Stimulated activated CD4-positive, alpha-beta T cell treated with anti-CD3 and anti-CD28 coated beads, Interleukin-12 subunit alpha, Interleukin-12 subunit beta, amount 100 ng/mL, for 48 hours (primary cell): ENCODE results near the gene SHPK.
A peak's percentile ranks its signal among the peaks of the same experiment; 100 is the strongest.

Experiments used
- DNase-seq, 3 donors: peaks; one replicate each; pipeline ENCODE4 v3.0.0-alpha.2; 2020; ENCODE audit warnings: low read depth in 2 of 3, low spot score in 1 of 3

Gene SHPK

DNA sequence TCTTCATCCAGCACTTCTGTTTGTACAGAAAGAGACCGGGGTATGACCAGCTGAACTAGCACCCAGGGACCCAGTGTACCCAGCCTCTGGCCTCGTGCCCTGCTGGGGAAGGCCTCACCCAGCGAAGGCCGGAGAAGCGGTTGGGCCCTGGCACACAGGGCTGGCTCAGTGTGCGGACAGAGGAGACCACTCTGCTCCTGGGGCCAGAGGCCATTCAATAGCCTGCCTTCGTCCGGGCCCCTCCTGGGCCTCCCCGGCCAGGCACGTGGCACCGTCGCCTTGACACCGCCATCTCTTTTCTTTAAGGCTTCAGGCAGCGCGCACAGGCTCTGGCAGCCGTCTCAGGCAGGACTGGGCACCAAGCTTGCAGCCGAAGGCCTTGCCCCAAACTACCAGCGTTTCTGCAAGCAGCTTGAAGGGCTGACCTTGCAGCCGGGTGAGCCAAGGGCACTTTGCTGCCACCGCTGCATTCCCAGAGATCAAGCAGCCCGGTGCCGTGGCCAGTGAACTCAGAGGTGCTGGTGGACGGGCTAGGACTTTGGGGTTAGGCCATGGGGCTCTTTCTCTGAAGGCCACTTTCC lies 24.4 kb upstream of the SHPK start:
- DNase-seq: no peak

DNA sequence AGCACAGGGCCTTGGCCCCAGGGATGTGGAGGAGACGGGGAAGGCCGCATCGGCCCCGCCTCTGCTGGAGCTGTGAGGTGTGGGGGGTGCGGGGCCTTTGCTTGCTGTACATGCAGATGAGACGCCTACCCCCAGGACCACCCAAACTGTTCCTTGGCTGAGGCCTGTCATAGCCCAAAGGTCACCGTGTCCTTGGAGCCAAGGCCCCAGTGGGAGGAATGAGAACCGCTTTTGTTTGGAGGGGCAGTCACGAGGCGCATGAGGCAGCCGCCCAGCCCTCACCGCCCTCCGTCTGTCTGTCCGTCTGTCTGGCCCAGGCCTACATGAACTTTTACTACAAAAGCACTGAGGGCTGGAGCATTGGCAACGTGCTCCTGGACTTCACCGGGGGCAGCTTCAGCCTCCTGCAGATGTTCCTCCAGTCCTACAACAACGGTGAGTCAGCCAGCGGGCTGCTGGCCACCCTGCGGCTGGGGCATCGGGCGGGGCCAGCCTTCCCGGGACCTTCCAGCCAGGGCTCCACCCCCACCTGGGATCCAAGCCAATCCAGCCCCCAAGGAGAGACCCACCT lies 23.6 kb upstream of the SHPK start:
- DNase-seq: no peak

DNA sequence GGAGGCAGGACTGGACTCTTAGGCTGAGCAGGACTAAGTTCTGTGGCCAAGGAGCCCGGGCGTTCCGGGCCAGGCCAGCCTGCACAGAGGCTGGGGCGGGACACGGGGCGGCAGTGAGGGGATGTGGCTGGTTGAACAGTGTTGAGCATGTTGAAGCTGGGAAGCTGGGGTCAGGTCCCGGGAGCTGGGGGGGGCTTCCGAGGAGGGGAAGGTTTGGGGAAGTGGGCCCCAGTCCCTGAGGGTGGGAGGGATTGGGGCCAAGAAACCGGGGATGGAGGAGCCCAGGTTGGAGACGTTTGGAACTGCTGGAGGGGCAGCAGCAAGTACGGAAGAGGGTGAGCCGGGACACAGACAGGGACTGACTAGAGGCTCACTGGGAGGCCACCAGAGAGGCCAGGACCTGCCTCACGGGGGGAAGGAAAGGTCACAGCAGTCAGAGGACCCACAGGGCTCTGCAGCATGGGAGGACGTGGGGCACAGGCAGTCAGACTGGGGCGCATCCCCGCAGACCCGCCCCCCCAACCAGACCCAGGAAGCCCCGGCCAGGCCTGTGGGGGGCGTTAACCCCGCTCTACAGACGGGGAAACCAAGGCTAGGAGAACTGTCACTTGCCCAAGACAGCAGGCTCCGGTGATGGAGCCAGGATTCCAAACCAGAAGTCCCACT lies 22.9 kb upstream of the SHPK start:
- no peak for DNase-seq

DNA sequence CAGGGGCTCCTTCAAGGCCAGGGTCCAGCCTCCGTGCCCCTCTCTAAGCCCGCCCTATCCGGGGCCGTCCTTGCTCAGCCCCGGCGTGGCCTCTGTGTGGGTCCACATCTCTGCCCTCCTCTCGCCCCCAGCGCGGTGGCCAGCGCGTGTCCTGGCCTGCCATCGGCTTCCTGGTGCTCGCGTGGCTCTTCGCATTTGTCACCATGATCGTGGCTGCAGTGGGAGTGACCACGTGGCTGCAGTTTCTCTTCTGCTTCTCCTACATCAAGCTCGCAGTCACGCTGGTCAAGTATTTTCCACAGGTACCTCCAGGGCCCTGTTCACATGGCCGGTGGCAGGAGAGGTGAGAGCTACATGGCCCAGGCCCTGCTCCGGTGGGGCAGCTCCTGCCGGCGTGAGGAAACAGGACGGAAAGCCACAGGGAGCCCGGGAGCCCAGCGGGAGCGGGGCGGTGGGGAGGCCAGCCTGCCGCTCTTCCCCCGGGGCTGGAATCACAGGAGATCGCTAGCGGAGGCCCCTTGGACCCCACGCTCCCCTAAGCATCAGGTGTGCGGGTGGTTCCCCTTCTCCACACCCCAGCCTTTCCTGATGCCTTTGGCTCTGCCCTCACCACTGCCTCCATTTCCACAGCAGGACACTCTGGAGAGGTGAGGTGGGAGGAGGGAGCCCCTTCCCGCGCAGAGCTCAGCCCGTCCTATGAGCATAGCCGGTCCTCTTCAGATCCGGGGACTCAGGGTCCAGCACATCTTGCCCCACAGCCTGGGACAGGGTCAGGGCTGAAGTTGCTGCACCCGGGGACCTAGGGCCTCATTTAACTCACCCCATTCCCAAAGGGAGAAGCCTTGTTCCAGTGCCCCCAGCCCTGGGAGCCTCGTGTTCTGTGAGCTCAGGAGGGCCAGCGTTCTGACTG lies 22.1 kb upstream of the SHPK start:
- no peak for DNase-seq

DNA sequence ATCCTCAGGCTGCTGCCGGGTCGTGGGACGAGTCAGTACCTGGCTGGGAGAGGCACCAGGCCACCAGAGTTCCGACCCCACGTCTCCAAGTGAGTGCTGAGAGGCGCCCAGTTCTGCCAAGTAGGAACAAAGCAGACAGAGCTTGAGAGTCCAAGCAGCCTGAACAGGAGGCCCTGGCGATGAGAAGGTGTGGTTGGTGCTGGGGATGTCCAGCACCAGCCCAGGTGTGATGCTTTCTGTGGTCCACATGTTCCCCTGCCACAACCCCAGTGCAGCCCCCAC lies 21.5 kb upstream of the SHPK start:
- DNase-seq: no peak

DNA sequence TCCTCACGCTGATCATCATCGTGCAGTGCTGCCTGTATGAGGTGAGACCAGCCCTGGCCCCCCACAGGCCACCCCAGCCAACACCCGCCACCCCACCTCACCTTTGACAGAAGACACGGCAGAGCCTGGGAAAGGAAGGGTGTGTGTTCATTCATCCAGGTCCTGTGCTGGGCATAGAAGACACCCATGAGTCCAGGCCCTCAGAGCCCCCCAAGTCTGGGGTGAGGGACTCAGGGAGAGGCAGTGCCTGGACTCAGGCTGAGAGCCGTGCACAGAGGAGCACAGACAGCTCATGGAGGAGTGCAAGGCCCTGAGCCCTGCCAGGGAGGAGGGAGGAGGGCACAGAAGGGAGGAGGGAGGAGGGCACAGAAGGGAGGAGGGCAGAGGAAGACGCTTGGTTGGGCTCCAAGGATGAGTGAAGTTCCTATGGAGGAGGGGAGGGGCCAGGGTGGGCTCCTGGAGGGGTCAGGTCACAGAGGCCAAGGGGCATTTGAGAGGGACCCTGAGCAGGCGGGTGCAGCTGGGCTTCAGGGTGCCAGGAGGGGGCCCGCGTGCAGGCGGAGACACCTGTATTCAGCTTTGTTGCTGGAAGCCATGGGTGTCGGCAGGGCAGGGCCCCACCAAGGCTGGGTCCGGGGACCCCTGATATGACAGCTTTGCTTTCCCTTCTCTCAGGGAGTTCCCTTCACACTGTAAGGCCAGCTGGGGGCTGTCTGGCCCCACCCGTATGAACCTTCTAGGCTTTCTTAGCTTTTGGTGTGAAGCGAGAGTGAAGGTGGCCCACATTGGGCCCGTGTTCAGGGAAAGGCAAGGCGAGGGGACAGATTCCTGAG lies 20.9 kb upstream of the SHPK start:
- DNase-seq: no peak

DNA sequence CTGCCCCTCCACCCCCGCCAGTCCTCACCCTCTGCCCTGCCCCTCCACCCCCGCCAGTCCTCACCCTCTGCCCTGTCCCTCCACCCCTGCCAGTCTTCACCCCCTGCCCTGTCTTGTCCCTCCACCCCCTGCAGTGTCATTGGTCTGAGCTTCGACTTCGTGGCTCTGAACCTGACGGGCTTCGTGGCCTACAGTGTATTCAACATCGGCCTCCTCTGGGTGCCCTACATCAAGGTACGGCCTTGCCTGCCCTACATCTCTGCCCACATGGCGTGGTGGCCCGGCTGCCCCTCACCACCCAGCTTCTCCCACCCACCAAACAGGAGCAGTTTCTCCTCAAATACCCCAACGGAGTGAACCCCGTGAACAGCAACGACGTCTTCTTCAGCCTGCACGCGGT lies 20.3 kb upstream of the SHPK start:
- DNase-seq: no peak

DNA sequence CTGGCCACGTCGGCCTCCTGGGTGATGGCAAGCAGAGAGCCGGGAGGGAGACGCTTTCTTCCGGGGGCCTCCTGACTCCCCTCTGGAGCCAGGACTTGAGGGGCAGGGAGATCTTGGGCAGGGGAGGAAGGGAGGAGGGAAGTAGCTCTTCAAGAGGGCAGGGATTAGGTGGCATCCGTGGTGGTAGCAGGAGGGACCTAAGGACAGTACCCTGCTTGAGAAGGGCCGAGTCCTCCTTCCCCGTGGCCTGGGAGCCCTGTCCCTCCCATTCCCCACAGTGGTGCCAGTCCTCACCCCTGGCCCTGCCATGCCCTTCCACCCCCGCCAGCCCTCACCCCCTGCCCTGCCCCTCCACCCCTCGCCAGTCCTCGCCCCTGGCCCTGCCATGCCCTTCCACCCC lies 19.7 kb upstream of the SHPK start:
- no peak for DNase-seq

DNA sequence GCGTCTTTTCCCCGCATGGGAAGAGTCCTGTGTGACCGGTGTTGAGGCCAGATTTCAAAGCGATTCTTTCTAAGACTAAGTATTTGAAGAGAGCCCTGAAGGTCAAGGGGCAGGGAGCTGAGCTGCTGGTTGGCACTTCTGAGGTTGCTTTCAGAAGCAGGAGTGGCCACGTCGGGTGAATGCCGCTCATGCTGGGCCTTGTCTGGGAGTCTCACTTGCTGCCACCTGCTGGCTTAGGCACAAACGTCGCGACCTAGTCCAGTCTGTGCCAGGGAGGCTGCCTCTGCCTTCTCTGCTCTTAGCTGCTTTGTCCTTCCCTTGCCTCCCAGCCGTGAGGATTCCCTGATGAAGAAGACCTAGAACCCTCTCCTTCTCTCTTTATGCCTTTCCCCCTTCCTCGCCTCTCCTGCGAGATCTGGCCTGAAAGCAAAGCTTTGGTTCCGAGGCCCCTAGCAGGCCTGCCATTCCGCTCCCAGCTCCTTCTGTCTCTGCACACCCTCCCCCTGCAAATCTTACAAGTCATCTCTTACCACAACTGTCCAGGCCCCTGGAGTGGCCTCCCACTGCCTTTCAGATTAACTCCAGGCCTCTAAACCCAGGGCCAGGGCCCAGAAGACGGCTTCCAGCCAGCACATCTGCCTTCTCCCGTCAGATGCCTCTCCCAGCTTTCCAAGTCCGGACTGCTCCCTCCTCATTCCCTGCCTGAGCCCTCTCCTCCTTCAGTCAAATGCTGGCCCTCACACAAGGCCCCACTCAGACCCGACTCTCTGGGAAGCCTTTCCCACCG lies 11.9 kb upstream of the SHPK start:
- peak in 2 of 3 donors; percentile 38 to 41 for DNase-seq

DNA sequence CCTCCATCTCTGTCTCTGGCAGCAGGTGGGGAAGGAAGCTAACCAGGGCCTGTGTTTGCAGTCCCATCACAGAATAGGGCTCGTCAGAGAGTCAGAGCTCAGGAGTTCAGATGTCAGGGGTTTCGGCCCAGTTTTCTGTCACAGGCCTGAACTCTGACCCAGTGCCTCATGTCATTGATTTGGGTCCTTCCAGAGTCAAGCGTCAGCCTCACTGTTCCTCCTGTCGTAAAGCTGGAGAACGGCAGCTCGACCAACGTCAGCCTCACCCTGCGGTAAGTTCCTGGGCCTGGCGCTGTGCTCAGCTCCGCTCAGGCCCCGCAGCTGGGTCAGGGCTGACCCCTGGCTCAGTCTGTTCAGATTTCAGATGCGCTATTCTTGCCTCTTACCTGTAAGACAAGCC lies 11.2 kb upstream of the SHPK start:
- DNase-seq: no peak

DNA sequence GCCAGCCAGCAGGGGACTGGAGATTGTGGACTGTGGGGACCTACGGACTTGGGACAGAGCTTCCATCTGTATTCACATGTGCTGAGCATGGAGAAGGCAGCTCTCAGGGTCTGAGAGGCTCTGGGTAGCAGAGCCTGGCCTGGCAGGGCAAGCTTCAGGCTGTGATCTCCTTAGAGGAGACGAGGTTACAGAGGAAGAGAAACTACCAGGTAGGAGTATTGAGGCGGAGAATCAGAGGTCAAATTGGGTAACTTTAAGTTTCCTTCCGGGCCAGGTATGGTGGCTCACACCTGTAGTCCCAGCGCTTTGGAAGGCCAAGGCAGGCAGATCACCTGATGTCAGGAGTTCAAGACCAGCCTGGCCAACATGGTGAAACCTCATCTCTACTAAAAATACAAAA lies 9.3 kb upstream of the SHPK start:
- DNase-seq: no peak

DNA sequence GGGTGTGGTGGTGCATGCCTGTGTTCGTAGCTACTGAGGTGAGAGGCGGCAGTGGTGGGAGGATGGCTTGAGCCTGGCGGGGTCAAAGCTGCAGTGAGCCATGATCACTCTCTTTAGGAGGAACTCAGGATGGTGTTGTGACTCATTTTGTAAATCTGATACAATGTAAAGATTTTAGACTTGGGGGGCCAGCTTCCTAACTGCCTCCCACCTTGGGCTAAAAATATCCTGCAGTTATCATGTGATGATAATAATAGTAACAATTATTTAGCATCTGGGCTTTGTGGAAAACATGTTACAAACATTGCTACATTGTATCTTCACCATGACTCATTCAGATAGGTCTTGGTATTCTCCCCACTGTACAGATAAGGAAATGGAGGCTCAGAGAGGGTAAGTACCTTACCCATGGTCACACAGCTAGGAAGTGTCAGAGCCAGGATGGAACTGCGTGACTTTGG lies 7.9 kb upstream of the SHPK start:
- DNase-seq: no peak

DNA sequence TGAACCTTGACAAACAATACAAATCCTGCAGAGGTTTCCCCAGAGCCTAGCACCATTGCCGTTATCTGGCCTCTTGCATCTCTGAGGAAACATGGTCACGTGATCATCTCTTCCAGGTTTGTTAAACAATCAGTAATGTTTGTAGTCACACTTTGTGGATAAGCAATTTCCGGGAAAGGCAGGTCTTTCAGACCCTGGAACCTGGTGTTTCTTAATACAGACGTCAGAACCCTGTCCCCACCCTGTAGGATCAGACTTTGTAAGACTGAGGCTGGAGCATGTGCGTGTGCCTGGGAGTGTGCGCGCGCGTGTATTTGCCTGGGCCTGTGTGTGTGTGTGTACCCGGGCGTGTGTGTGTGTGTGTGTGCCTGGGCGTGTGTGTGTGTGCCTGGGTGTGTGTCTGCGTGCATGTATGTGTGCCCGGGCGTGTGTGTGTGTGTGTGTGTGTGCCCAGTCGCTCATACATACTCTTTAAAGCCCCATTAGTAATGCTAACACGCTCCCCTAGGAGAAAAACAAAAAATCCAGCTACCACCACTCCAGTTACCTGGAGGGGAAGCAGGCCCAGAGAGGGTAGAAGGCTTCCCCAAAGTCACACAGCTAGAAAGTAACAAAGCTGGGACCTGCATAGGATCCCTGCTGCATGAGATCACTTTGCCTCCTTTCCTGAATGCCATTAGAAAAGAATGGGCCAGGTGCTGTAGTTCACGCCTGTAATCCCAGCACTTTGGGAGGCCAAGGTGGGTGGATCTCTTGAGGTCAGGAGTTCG lies 5.9 kb upstream of the SHPK start:
- no peak for DNase-seq

DNA sequence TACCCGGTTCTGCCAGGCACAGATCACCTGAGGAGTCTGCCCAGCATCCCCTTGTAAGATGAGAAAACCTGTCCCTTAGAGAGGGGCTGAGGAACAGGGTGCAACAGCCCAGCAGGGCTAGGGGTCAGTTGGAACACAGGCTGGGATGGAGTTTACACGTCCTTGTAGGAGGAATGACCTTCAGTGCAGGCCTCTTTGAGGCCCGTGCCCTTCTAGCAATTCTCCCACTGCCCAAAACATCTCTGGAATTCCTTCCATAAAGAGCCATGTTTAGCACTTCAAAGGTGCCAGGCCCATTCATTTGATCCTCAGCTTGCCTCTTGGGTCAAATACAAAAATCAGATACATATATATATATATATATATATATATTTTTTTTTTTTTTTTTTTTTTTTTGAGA lies 5.0 kb upstream of the SHPK start:
- no peak for DNase-seq

DNA sequence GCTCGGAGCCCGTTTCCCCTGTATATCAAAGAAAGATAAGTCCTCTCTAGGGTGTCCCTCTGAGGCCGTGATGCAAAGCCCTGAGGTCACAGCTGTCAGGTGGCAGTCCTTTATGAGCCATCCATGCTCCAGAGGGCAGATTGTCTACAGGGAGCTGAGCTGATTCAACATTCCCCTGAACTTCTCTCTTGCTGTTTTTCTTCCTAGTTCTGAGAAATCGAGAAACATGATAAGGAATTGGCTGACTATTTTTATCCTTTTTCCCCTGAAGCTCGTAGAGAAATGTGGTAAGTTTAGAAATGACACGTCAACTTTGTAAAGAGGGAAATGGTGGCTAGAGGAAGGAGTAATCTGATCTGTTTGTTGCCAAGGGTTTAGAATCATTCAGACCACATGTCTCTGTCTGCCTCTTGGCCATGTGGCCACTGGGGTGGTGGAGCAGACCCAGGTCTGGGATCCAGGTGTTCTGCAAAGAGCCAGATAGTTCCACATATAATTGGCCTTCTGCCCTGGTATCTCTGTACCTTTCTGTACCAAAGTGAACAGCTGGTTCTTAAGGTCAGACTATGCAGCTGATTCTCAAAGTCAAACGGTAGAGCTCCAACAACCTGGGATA lies 4.0 kb upstream of the SHPK start:
- peak; percentile 37 to 39 (median 38) for DNase-seq

DNA sequence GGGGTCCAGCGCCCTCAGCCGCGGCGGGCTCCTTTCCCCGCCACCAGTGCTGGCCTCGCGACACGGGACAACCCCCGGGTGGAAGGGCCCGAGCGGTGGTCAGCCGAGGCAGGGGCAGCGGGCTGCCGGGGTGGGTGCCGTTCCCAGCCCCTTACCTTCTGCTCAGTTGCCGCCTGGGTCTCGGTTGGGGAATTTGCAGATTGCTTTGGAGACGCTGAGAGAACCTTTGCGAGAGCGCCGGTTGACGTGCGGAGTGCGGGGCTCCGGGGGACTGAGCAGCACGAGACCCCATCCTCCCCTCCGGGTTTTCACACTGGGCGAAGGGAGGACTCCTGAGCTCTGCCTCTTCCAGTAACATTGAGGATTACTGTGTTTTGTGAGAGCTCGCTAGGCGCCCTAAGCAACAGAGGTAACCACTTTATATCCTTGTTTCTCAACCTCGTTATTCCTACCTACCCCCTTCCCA lies 891 bp upstream of the SHPK start:
- DNase-seq: no peak

DNA sequence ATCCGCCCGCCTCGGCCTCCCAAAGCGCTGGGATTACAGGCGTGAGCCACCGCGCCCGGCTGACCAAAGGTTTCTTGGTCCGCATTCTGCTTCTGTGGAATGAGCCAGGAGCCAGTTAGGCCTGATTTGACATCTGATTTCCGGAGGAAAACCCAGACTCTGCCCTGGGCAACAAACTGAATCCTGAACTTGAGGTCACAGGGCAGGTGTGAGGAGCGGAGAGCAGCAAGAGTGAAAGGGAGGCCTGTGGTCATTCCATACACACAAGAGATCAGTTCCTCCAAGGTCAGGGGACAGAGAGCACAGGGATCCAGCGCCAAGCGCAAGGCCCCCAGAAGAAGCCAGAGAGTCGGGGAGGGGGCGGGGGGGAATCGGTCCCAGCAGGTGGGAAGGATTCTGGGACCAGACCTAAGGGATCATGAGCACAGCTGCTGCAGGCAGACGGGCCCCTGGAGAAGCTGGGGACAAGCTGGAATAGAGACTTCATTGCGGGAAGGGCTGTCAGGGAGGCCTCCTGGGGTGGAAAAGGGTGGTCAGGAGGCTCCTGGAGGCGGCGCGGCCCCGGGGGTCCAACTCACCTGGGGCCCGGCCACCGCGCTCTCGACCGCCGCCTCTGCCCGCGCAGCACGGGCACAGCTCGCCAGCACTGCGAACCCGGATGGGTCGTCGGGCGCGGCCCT lies 436 bp downstream of the SHPK start:
- no peak for DNase-seq

DNA sequence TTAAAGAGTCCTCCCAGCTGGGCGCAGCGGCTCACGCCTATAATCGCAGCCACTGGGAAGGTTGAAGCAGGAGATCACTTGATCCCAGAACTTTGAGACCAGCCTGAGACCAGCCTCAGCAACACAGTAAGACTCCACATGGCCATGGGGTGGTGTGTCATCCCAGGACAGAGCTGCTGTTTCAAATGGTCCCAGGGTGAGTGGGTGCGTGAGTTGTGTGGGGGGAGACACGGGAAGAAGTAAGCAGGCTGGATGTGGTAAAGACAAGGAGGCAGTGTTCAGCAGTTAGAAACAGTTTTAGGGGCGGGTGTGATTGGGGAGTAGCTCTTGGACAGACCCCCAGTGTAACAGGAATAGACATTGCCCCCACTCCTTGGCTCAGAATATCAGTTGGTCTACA lies 3.8 kb downstream of the SHPK start:
- DNase-seq: no peak

DNA sequence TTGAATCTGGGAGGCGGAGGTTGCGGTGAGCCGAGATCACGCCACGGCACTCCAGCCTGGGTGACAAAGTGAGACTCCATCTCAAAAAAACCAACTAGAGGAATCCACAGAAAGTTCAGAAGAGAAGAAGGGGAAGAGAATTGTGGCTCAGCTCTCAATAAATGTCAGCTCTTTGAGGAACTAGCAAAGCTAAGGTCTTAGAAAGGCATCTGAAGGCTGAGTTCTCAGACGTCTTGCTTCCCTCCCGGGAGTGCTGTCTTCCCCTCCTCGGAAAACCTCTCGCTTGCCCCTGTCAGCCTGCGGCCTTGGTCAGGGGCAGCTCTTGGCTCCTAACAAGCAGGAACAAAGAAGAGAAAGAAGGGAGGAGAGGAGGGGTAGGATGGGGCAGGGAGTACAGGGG lies 5.3 kb downstream of the SHPK start:
- no peak for DNase-seq
